ENCODE data around the gene DUSP8. TPM values are rescaled to one million over a fixed set of nuclear protein-coding genes. Genes with fewer than 3 reads are reported as not detected.

DUSP8 gene
- total RNA-seq, 2 experiments from 2014 or later, result not detected

GRCh38 chr11:1504581-1505290 is 67.3 kb downstream of the DUSP8 start:
- Histone ChIP-seq H3K4me1 (ENCODE audit: insufficient read depth, low read length, poor library complexity, severe bottlenecking) (peaks cover 8% of the 10 kb centered on the region), H2AFZ (ENCODE audit: low read length) (no peak overlapping the region), H3K9me3 (ENCODE audit: low read length) (no peaks in the 10 kb centered on the region), H3K27ac (ENCODE audit: low read depth, low read length, poor library complexity, severe bottlenecking) (no peak overlapping the region), H3K36me3 (ENCODE audit: insufficient read depth, low read length) (no peaks in the 10 kb centered on the region), H3K4me2 (ENCODE audit: low read length) (no peak overlapping the region), H4K20me1 (ENCODE audit: insufficient read depth, low read length) (peaks cover 3% of the 10 kb centered on the region; the same call in 1 of the 2 replicates), H3K4me3 (ENCODE audit: low read depth, low read length, poor library complexity, severe bottlenecking) (no peak overlapping the region), H3K9me2 (ENCODE audit: insufficient read depth, low read length) (no peaks in the 10 kb centered on the region), H3K79me2 (ENCODE audit: insufficient read depth, low read depth, low read length) (no peaks in the 10 kb centered on the region)
- BruUV-seq (replicated peaks), result no TSS peak
- CTCF ChIA-PET (ENCODE audit: unreplicated experiment), result no interaction called here
- POLR2A ChIA-PET, result no interaction called here
- intact Hi-C loops (cut with micrococcal nuclease; ENCODE audit: unreplicated experiment), result no loop called here
- no peak for DNase-seq (ENCODE audit: low spot score)
- TF ChIP-seq EZH2phosphoT487 (IDR thresholded peaks at IDR 0.05; ENCODE audit: borderline replicate concordance, low read depth, low read length) (no peak), CTCF (conservative IDR thresholded peaks at IDR 0.05; ENCODE audit: low read length) (no peak)

GRCh38 chr11:1504138-1504537 is 67.9 kb downstream of the DUSP8 start:
- Histone ChIP-seq H3K9me2 (ENCODE audit: insufficient read depth, low read length) (no peaks in the 10 kb centered on the region), H3K4me2 (ENCODE audit: low read length) (no peak overlapping the region), H3K4me1 (ENCODE audit: insufficient read depth, low read length, poor library complexity, severe bottlenecking) (peaks cover 8% of the 10 kb centered on the region), H3K79me2 (ENCODE audit: insufficient read depth, low read depth, low read length) (no peaks in the 10 kb centered on the region), H3K4me3 (ENCODE audit: low read depth, low read length, poor library complexity, severe bottlenecking) (no peak overlapping the region), H3K27ac (ENCODE audit: low read depth, low read length, poor library complexity, severe bottlenecking) (no peak overlapping the region), H4K20me1 (ENCODE audit: insufficient read depth, low read length) (no peaks in the 10 kb centered on the region; the same call in 1 of the 2 replicates), H2AFZ (ENCODE audit: low read length) (no peak overlapping the region), H3K9me3 (ENCODE audit: low read length) (no peaks in the 10 kb centered on the region), H3K36me3 (ENCODE audit: insufficient read depth, low read length) (no peaks in the 10 kb centered on the region)
- ChIA-PET CTCF (ENCODE audit: unreplicated experiment) (no interaction called here), POLR2A (no interaction called here)
- intact Hi-C loops (cut with micrococcal nuclease; ENCODE audit: unreplicated experiment), result no loop called here
- DNase-seq (ENCODE audit: low spot score), result no peak
- no TSS peak for BruUV-seq (replicated peaks)
- TF ChIP-seq CTCF (conservative IDR thresholded peaks at IDR 0.05; ENCODE audit: low read length), result no peak
- TF ChIP-seq EZH2phosphoT487 (IDR thresholded peaks at IDR 0.05; ENCODE audit: borderline replicate concordance, low read depth, low read length), result no peak

Other genes with a start within 250 kb of the DUSP8 start
- not detected in 2 replicates for gene BRSK2, start 182.3 kb downstream of the DUSP8 start, total RNA-seq (2014; rRNA removed; shearing (Covaris generic))
- gene BRSK2, start 182.3 kb downstream of the DUSP8 start, total RNA-seq (2022), result not detected in 2 replicates
- gene MOB2, start 85.5 kb downstream of the DUSP8 start, total RNA-seq (2014; rRNA removed; shearing (Covaris generic)), result 26.4 and 27.5 TPM in 2 replicates
- 22.4 and 22.6 TPM in 2 replicates for gene MOB2, start 85.5 kb downstream of the DUSP8 start, total RNA-seq (2022)
- gene KRTAP5-1, start 13.0 kb upstream of the DUSP8 start, total RNA-seq (2014; rRNA removed; shearing (Covaris generic)), result not detected in 2 replicates
- gene KRTAP5-1, start 13.0 kb upstream of the DUSP8 start, total RNA-seq (2022), result not detected in 2 replicates
- not detected in 2 replicates for gene KRTAP5-2, start 26.0 kb upstream of the DUSP8 start, total RNA-seq (2014; rRNA removed; shearing (Covaris generic))
- gene KRTAP5-2, start 26.0 kb upstream of the DUSP8 start, total RNA-seq (2022), result not detected in 2 replicates
- not detected in 2 replicates for gene KRTAP5-3, start 36.2 kb upstream of the DUSP8 start, total RNA-seq (2014; rRNA removed; shearing (Covaris generic))
- not detected in 2 replicates for gene KRTAP5-3, start 36.2 kb upstream of the DUSP8 start, total RNA-seq (2022)
- not detected in 2 replicates for gene KRTAP5-4, start 49.9 kb upstream of the DUSP8 start, total RNA-seq (2014; rRNA removed; shearing (Covaris generic))
- gene KRTAP5-4, start 49.9 kb upstream of the DUSP8 start, total RNA-seq (2022), result not detected in 2 replicates
- not detected in 2 replicates for gene KRTAP5-5, start 57.5 kb upstream of the DUSP8 start, total RNA-seq (2014; rRNA removed; shearing (Covaris generic))
- not detected in 2 replicates for gene KRTAP5-5, start 57.5 kb upstream of the DUSP8 start, total RNA-seq (2022)
- gene KRTAP5-6, start 124.9 kb upstream of the DUSP8 start, total RNA-seq (2014; rRNA removed; shearing (Covaris generic)), result not detected in 2 replicates
- not detected in 2 replicates for gene KRTAP5-6, start 124.9 kb upstream of the DUSP8 start, total RNA-seq (2022)
- 0.05 and 0.38 TPM in 2 replicates for gene IFITM10, start 178.3 kb upstream of the DUSP8 start, total RNA-seq (2014; rRNA removed; shearing (Covaris generic))
- gene IFITM10, start 178.3 kb upstream of the DUSP8 start, total RNA-seq (2022), result 0.30 and 1.2 TPM in 2 replicates
- gene CTSD, start 191.7 kb upstream of the DUSP8 start, total RNA-seq (2014; rRNA removed; shearing (Covaris generic)), result 27.7 and 31.7 TPM in 2 replicates
- gene CTSD, start 191.7 kb upstream of the DUSP8 start, total RNA-seq (2022), result 35.5 and 44.1 TPM in 2 replicates